GM12878 (cell line): ENCODE data around the gene MANF. TPM values are rescaled to one million over a fixed set of nuclear protein-coding genes. Genes with fewer than 3 reads are reported as not detected.
A peak's percentile ranks its signal among the peaks of the same experiment; 100 is the strongest.

Experiments
- ASH2L ChIP-seq: fragments of 300-600, 200-600 bp; sonication (generic); IDR thresholded peaks from 2 replicates; pipeline ENCODE4 v1.6.1; 2017; ENCODE audit warnings: low read depth, mild to moderate bottlenecking, borderline replicate concordance
- CBX3 ChIP-seq: fragments of 200-600 bp; sonication (generic); IDR thresholded peaks from 2 replicates; pipeline ENCODE4 v1.6.1; 2016; ENCODE audit warnings: low read depth, borderline replicate concordance
- EP300 ChIP-seq, 2 experiments: fragments of 150-350 bp in 1 of 2; IDR thresholded peaks; 2 replicates each; pipeline ENCODE4 v1.6.1; 2011 to 2012; ENCODE audit warnings: low read depth in 2 of 2, low read length in 2 of 2, borderline replicate concordance in 1 of 2, improper control_type of control experiment in 1 of 2, inconsistent platforms in 1 of 2; ENCODE audit not compliant: control insufficient read depth in 1 of 2
- FOXK2 ChIP-seq: fragments of 450-650 bp; IDR thresholded peaks from 2 replicates; pipeline ENCODE4 v1.6.1; 2017; ENCODE audit warnings: mild to moderate bottlenecking, moderate library complexity
- HDAC2 ChIP-seq: fragments of 200-600 bp; sonication (generic); IDR thresholded peaks from 2 replicates; pipeline ENCODE4 v1.6.1; 2017
- IKZF2 ChIP-seq, 2 experiments: fragments of 450-650 bp; IDR thresholded peaks; 2 replicates each; pipeline ENCODE4 v1.6.1; 2017; ENCODE audit warnings: mild to moderate bottlenecking in 2 of 2, moderate library complexity in 2 of 2
- IRF5 ChIP-seq: fragments of 450-650 bp; IDR thresholded peaks from 2 replicates; pipeline ENCODE4 v1.6.1; 2017; ENCODE audit warnings: borderline replicate concordance
- JUND ChIP-seq: IDR thresholded peaks from 2 replicates; pipeline ENCODE4 v1.6.1; 2012; ENCODE audit warnings: low read depth, mild to moderate bottlenecking, low read length, improper control_type of control experiment, moderate library complexity
- KLF5 ChIP-seq: fragments of 450-650 bp; IDR thresholded peaks from 2 replicates; pipeline ENCODE4 v1.6.1; 2014; ENCODE audit warnings: mild to moderate bottlenecking; ENCODE audit not compliant: partially characterized antibody
- NR2F1 ChIP-seq: fragments of 450-650 bp; conservative IDR thresholded peaks from 2 replicates; pipeline ENCODE4 v1.6.1; 2017; ENCODE audit warnings: mild to moderate bottlenecking
- POLR2AphosphoS5 ChIP-seq: IDR thresholded peaks from 2 replicates; pipeline ENCODE4 v1.6.1; 2011; ENCODE audit warnings: mild to moderate bottlenecking, low read length, inconsistent platforms
- RUNX3 ChIP-seq: IDR thresholded peaks from 2 replicates; pipeline ENCODE4 v1.6.1; 2012; ENCODE audit warnings: low read length, inconsistent platforms
- SKIL ChIP-seq: fragments of 450-650 bp; IDR thresholded peaks from 2 replicates; pipeline ENCODE4 v1.6.1; 2017; ENCODE audit warnings: mild to moderate bottlenecking, low read depth, inconsistent platforms; ENCODE audit not compliant: poor library complexity, severe bottlenecking
- YBX1 ChIP-seq: fragments of 450-650 bp; IDR thresholded peaks from 2 replicates; pipeline ENCODE4 v1.6.1; 2016; ENCODE audit warnings: antibody characterized with exemption
- ZNF274 ChIP-seq: IDR thresholded peaks from one replicate; pipeline ENCODE4 v1.8.0; 2011; ENCODE audit not compliant: insufficient read length, insufficient read depth
- ZZZ3 ChIP-seq: IDR thresholded peaks from 2 replicates; pipeline ENCODE4 v1.6.1; 2011; ENCODE audit warnings: low read depth; ENCODE audit not compliant: control insufficient read depth, insufficient read length
- polyA plus RNA-seq, 11 experiments: library from polyadenylated mRNA; depleted of rRNA in 4 of 11; unstranded in 6 of 11; stranded (reverse) in 5 of 11; fragments of >200 nt; fragmentation: Nextera tagmentation in 4 of 11; fragmentation: Illumina TruSeq in 1 of 11; extraction: Ambion mirVana in 4 of 11; extraction: Trizol in 1 of 11; gene quantifications; 1 replicate in 1 of 11; 2 replicates in 10 of 11; pipeline versions ENCODE4 v1.2.1 to v1.2.3, GENCODE V29; 2011 to 2016; ENCODE audit warnings: inconsistent platforms in 2 of 11, missing spikeins in 2 of 11, low read depth in 1 of 11
- total RNA-seq, 4 experiments: library from RNA; depleted of rRNA in 3 of 4; stranded (reverse); fragments of >200 nt in 3 of 4; fragmentation: Illumina TruSeq in 1 of 4; extraction: Trizol in 1 of 4; gene quantifications; 2 replicates each; pipeline versions ENCODE4 v1.2.1 to v1.2.3, GENCODE V29; 2013 to 2021
- TF ChIP-seq, protein P1 (sequence below): fragments of 450-650 bp; IDR thresholded peaks from 2 replicates; pipeline ENCODE4 v1.6.1; 2014; ENCODE audit warnings: mild to moderate bottlenecking
- TF ChIP-seq, protein P2 (sequence below): fragments of 450-650 bp; formaldehyde crosslinking; IDR thresholded peaks from 2 replicates; pipeline ENCODE4 v1.5.0; 2022; ENCODE audit warnings: mild to moderate bottlenecking, missing genetic modification characterization
- TF ChIP-seq, protein P3 (sequence below): IDR thresholded peaks from 2 replicates; pipeline ENCODE4 v1.6.1; 2011; ENCODE audit warnings: low read depth, low read length, improper control_type of control experiment, borderline replicate concordance
- TF ChIP-seq, protein P4 (sequence below): IDR thresholded peaks from 2 replicates; pipeline ENCODE4 v1.6.1; 2012; ENCODE audit warnings: low read length, inconsistent platforms

The MANF gene
- total and polyA plus RNA-seq, 10 of the 15 experiments (the other 5 are each of a cell fraction or from before 2014, with no cell fraction given): 22.0 to 120 (median 82.9) TPM

DNA sequence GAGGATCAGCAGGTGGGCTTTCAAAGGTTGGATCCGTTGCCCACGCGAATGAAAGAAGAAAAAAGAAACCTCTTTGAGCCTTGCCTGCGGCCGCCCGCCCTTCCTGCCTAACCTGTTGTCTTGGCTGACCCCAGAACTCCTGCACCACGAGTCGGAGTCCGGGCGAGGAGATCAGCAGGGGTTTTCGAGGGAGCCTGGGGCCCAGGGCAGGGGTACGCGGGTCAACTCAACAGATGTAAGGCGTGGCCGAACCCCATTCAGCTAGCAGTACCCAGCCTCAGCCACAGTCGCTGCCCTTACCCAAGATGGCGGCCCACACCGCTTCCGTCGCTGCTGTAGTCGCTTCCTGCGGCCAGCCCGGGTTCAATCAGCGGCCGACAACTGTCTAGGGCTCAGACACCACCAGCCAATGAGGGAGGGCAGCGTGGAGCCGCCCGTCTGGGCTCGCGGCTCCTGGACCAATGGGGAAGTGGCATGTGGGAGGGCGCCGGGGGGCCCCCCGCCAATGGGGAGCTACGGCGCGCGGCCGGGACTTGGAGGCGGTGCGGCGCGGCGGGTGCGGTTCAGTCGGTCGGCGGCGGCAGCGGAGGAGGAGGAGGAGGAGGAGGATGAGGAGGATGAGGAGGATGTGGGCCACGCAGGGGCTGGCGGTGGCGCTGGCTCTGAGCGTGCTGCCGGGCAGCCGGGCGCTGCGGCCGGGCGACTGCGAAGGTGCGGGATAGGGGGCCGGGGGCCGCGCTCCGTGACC, at the start of gene MANF (continued):
- TF ChIP-seq IRF5: no peak
- TF ChIP-seq HDAC2: no peak
- peak; percentile 82 for TF ChIP-seq POLR2AphosphoS5
- TF ChIP-seq, protein P1, sequence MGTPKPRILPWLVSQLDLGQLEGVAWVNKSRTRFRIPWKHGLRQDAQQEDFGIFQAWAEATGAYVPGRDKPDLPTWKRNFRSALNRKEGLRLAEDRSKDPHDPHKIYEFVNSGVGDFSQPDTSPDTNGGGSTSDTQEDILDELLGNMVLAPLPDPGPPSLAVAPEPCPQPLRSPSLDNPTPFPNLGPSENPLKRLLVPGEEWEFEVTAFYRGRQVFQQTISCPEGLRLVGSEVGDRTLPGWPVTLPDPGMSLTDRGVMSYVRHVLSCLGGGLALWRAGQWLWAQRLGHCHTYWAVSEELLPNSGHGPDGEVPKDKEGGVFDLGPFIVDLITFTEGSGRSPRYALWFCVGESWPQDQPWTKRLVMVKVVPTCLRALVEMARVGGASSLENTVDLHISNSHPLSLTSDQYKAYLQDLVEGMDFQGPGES: peak; percentile 96
- TF ChIP-seq, protein P2, sequence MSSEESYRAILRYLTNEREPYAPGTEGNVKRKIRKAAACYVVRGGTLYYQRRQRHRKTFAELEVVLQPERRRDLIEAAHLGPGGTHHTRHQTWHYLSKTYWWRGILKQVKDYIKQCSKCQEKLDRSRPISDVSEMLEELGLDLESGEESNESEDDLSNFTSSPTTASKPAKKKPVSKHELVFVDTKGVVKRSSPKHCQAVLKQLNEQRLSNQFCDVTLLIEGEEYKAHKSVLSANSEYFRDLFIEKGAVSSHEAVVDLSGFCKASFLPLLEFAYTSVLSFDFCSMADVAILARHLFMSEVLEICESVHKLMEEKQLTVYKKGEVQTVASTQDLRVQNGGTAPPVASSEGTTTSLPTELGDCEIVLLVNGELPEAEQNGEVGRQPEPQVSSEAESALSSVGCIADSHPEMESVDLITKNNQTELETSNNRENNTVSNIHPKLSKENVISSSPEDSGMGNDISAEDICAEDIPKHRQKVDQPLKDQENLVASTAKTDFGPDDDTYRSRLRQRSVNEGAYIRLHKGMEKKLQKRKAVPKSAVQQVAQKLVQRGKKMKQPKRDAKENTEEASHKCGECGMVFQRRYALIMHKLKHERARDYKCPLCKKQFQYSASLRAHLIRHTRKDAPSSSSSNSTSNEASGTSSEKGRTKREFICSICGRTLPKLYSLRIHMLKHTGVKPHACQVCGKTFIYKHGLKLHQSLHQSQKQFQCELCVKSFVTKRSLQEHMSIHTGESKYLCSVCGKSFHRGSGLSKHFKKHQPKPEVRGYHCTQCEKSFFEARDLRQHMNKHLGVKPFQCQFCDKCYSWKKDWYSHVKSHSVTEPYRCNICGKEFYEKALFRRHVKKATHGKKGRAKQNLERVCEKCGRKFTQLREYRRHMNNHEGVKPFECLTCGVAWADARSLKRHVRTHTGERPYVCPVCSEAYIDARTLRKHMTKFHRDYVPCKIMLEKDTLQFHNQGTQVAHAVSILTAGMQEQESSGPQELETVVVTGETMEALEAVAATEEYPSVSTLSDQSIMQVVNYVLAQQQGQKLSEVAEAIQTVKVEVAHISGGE: 0 out of 2 replicates have a peak, but pooled peaks have one; percentile 12
- TF ChIP-seq, protein P3, sequence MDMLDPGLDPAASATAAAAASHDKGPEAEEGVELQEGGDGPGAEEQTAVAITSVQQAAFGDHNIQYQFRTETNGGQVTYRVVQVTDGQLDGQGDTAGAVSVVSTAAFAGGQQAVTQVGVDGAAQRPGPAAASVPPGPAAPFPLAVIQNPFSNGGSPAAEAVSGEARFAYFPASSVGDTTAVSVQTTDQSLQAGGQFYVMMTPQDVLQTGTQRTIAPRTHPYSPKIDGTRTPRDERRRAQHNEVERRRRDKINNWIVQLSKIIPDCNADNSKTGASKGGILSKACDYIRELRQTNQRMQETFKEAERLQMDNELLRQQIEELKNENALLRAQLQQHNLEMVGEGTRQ: peak; percentile 16; the same call in 1 of the 2 replicates
- no peak for TF ChIP-seq YBX1
- no peak for TF ChIP-seq JUND
- TF ChIP-seq SKIL: no peak
- no peak for TF ChIP-seq IKZF2 (IDR thresholded peaks at IDR 0.05)
- TF ChIP-seq FOXK2: no peak
- no peak for TF ChIP-seq ZZZ3
- peak; percentile 81 for TF ChIP-seq RUNX3
- TF ChIP-seq NR2F1: peak; percentile 63
- peak; percentile 77 for TF ChIP-seq KLF5
- no peak for TF ChIP-seq ASH2L
- peak in 1 of 2 experiments; percentile 13; a peak in 1 of 4 replicates for TF ChIP-seq EP300 (IDR thresholded peaks at IDR 0.05; ENCODE audit: borderline replicate concordance in 1 of 2, control insufficient read depth in 1 of 2, low read depth in 2 of 2, low read length in 2 of 2)
- TF ChIP-seq CBX3: no peak
- TF ChIP-seq, protein P4, sequence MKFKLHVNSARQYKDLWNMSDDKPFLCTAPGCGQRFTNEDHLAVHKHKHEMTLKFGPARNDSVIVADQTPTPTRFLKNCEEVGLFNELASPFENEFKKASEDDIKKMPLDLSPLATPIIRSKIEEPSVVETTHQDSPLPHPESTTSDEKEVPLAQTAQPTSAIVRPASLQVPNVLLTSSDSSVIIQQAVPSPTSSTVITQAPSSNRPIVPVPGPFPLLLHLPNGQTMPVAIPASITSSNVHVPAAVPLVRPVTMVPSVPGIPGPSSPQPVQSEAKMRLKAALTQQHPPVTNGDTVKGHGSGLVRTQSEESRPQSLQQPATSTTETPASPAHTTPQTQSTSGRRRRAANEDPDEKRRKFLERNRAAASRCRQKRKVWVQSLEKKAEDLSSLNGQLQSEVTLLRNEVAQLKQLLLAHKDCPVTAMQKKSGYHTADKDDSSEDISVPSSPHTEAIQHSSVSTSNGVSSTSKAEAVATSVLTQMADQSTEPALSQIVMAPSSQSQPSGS: no peak
- no peak for TF ChIP-seq ZNF274
